Stimulated activated CD8-positive, alpha-beta memory T cell treated with anti-CD3 and anti-CD28 coated beads, Interleukin-7, amount 100 ng/mL, for 1 hour (primary cell): ENCODE measurements around the gene RSRP1.

ENCODE experiments used
- DNase-seq, 2 donors: peaks; one replicate each; pipeline ENCODE4 v3.0.0-alpha.2; 2020; ENCODE audit warnings: low read depth in 2 of 2

RSRP1 gene

GRCh38 chr1:25219661-25220251 lies 27.5 kb downstream of the RSRP1 start:
- DNase-seq: no peak

GRCh38 chr1:25217598-25218232 lies 29.5 kb downstream of the RSRP1 start:
- DNase-seq: no peak

GRCh38 chr1:25217015-25217414 lies 30.2 kb downstream of the RSRP1 start:
- no peak for DNase-seq

- DNase-seq: no peak
Observed at GRCh38 chr1:25216123-25216522, 31.1 kb downstream of the RSRP1 start.

- no peak for DNase-seq
Observed at GRCh38 chr1:25212725-25213124, 34.5 kb downstream of the RSRP1 start.

GRCh38 chr1:25210728-25211127 lies 36.5 kb downstream of the RSRP1 start:
- no peak for DNase-seq

GRCh38 chr1:25209516-25209915 lies 37.7 kb downstream of the RSRP1 start:
- DNase-seq: no peak

- DNase-seq: no peak
Observed at GRCh38 chr1:25208561-25209222, 38.6 kb downstream of the RSRP1 start.

- DNase-seq: no peak
Observed at GRCh38 chr1:25208092-25208491, 39.2 kb downstream of the RSRP1 start.

- DNase-seq: no peak
Observed at GRCh38 chr1:25206201-25206600, 41.1 kb downstream of the RSRP1 start.

GRCh38 chr1:25205786-25206185 lies 41.5 kb downstream of the RSRP1 start:
- DNase-seq: no peak

GRCh38 chr1:25204797-25205480 lies 42.3 kb downstream of the RSRP1 start:
- DNase-seq: no peak

GRCh38 chr1:25201006-25201405 lies 46.2 kb downstream of the RSRP1 start:
- DNase-seq: no peak

- no peak for DNase-seq
Observed at GRCh38 chr1:25199819-25200620, 47.2 kb downstream of the RSRP1 start.

GRCh38 chr1:25198663-25199252 lies 48.5 kb downstream of the RSRP1 start:
- DNase-seq: no peak

- DNase-seq: no peak
Observed at GRCh38 chr1:25197982-25198662, 49.1 kb downstream of the RSRP1 start.

GRCh38 chr1:25197235-25197975 lies 49.8 kb downstream of the RSRP1 start:
- no peak for DNase-seq

- DNase-seq: no peak
Observed at GRCh38 chr1:25196830-25197229, 50.4 kb downstream of the RSRP1 start.

GRCh38 chr1:25195835-25196234 lies 51.4 kb downstream of the RSRP1 start:
- DNase-seq: no peak

- DNase-seq: no peak
Observed at GRCh38 chr1:25194572-25195020, 52.7 kb downstream of the RSRP1 start.
